HG03469 (cell line): ENCODE results near the gene EPB41L2.

Experiments used
- ATAC-seq: cut with Tn5 transposase; IDR thresholded peaks from one replicate; pipeline ENCODE4 v1.9.1; 2021; ENCODE audit warnings: mild to moderate bottlenecking, moderate library complexity, moderate number of reproducible peaks; ENCODE audit not compliant: unreplicated experiment

The EPB41L2 gene

DNA sequence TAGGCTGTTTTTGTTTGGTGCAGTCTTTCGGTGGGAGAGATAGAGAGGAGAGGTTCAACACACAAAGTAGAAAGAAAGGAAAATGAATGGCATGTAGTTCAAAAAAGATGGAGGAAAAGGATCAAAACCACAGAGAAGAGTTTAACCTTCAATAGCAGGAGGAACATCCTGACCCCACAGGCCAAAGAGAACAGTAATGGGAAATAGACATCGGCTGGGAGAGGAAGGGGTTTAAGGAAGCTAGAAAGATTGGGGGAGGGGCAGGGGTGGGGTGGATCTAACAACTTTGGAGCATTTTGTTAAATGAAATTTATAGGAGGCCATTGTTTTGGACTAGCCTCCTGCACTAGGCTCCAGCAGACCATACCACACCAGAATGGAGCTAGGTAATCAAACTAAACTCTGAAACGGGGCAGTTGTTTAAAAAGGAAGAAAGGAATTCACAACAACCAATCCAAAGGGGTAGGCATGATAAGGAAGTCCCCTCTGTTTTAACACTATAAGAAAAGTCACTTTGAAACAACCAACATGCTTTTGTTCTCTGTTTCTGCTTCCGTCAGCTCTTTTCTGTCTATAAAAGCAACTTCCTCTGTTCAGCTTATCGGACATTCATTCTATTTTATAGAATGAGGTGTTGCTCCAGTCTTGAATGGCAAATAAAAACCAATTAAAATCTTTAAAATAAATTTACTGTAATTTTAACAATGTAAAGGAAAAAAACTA lies 82.6 kb downstream of the EPB41L2 start:
- no peak for ATAC-seq

GRCh38 chr6:130978660-130979396 lies 84.2 kb downstream of the EPB41L2 start:
- no peak for ATAC-seq

DNA sequence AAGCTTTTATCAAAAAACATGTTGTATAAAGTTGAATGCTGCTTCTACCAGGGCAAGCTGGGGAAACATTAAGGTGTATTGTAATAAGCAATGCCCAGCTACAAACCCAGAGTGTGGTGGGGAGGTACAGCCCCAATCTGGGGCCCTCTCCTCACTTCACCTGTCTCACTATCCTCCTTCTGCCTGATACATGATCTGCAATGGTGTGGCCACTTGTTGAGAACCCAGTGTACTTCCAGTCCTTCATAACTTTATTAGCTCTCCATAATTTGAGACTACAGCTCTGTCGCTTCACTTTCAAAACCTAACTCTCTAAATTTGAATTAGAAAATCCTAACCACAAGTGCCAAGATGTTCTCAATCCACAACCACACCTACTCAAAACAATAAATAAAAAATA lies 84.9 kb downstream of the EPB41L2 start:
- ATAC-seq = no peak

DNA sequence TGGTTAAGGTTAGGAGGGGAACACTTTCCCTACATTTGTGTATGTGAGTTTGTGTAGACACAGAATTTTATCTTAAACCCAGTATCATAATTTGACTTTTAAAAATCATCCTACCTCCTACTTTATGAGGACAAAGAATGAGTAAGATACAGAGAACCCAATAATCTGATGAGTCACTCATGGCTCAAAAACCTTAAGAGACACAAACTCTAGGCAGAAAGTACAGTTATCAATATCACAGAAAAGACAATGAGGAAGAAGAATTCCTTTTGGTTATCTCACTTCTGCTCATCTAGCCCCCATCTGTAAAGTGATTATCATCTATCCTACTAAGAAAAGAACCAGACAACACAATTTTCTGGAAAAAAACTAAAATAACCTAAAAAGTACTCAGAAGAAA lies 87.7 kb downstream of the EPB41L2 start:
- no peak for ATAC-seq

GRCh38 chr6:130973521-130974277 lies 89.3 kb downstream of the EPB41L2 start:
- no peak for ATAC-seq

DNA sequence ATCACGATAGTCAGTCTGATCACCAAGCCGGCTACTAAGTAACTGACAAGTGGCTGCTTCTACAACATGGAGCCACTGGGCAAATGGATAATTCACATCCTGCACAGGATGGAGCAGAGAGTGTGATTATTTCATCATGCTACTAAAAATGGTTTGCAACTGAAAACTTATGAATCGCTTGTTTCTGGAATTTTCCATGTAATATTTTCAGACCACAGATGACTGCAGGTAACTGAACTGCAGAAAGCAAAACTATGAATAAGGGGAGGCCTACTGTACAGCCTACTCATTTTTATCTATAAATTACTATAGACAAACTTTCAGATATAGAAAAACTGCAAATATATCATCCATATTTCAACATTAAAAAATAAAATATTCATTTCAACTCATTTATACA lies 91.5 kb downstream of the EPB41L2 start:
- ATAC-seq = no peak

- ATAC-seq = no peak
These were observed 92.1 kb downstream of the EPB41L2 start for GRCh38 chr6:130970839-130971410.

DNA sequence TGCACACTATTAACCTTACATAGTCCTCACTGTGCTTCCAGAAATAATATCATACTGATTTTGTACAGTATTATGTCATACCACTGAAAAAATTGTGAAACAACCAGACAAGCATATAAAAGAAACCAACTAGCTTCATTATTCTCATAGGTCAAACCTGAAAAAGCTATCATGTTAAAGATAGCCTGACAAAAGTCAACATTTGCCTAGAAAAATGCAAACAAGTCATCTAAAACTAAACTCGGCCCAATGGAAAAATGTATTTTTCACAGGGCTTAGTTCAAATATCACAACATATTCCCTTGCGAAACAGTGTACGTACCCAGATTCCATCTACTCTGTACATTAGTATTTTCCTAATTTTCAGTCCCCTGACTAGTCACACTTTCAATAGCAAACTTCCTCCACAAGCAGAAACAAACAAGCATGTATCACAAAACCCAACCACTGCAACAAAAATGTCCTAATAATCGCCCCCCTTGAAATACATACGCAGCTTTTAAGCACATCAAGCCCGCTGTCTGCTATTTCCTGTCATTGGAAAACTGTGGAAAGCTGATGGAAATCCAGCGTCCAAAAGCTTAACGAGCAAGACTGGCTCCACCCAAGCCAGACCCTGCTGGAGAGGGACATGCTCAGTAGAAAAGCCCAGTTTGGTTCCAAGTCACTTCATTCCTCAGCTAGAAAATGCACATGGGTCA lies 93.1 kb downstream of the EPB41L2 start:
- no peak for ATAC-seq

DNA sequence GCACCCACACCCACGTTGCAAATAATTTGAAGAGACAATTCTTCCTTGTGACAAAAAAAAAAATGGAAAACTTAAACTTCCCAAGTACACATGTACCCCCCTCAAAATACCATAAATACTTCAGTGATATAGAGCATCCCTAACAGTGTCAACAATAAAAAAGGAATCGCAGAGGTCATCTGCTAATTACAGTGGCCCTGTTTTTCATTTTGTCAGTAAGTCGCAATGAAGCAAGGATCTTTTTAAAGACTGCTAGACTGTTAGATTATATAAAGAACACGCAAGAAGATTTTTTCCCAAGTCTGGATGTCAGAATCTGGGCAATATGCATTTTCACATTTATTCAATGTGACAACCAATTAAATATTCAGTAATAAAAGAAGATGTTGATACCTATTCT lies 93.9 kb downstream of the EPB41L2 start:
- ATAC-seq = no peak

DNA sequence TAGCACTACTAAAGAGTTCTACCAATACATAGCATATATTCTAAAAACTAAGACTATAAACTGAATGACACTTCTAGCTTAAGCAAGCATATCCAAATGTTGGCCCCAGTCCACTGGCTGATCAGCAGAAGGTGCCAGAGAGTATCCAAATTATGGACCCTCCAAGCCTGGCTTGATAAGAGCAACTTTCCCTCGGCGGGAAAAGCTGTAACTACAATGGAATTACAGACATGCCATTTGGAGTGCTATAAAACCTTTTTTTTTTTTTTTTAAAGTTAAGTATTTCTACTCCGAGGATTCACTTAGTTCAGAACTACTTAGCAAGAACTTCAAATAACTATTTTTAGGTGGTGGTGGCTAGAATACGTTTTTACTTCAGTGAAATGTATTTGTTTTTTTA lies 94.6 kb downstream of the EPB41L2 start:
- ATAC-seq = no peak

GRCh38 chr6:130967502-130968445 lies 95.3 kb downstream of the EPB41L2 start:
- no peak for ATAC-seq

DNA sequence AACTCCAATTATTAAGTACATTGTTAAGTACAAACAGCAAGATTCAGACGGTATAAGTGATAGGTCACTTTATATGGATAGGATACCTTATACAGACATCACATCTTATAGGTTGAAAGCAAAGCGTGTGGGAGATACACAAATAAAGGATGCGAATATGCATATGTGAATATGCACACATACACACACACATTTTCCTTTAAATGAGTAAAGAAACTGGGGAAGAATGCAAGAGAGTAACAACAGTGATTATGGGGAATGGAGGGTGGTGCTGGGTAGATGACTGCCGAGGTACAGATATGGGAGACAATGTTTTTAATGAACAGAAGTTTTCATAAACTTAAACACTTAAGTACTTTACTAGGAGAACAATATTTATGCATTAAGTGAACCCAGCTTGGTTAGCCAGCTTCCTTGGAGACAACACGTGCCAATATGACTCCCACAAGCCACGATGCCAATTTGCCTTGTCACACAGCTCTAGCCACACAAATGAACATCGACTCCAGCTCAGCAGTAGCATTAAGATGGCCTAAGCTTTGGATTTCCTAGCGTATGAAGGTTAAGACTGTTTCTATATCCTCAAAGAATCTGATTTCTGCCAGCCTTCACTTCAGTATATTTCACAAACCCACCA lies 96.6 kb downstream of the EPB41L2 start:
- ATAC-seq = no peak

DNA sequence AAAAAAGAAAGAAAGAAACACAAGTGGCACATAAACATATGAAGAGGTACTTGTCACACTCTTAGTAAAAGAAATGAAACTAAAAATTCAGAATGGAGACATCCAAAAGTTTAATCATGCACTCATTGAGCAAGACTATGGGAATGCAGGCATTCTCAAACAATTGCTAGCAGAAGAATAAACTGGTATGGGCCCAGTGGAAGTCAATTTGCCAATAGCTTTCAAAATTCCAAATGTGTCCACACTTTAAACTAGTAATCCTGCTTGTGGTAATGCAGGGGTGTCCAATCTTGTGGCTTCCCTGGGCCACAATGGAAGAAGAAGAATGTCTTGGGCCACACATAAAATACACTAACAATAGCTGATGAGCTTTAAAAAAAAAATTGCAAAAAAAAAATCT lies 97.4 kb downstream of the EPB41L2 start:
- no peak for ATAC-seq

GRCh38 chr6:130964808-130965604 lies 98.0 kb downstream of the EPB41L2 start:
- no peak for ATAC-seq

DNA sequence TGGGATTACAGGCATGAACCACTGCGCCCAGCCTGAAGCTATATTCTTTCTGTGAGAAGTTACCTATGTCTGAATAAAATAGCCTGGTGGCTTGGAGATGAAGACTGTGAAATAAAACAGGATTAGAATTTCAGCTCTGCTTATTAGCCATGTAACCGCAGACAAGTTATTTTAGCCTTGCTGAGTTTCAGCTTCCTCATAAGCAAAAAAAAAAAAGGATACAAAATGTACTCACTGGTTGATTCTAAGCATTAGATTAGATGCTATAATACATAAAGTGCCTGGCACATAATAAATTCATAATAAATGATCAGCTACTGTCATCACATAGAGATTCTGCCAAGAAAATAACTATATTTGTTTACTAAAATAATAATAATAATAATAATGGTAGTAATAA lies 98.8 kb downstream of the EPB41L2 start:
- ATAC-seq = no peak

DNA sequence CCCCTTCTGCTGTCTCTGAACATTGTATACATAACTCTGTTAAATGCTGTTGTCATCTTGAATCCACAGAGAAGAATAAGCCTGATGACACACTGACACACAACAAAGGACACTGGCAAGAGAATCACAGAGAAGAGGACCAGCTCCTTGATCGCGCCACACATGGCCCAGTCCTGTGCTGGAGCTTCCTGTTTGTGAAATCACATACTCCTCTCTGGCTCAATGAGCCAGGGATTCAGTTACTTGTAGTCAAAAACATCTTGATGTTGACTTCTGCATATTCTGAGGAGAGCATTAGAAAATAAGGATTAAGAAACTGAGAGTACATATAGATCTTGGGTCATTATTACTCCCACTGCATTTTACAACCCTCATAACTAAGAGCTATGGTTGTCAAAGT lies 100.1 kb downstream of the EPB41L2 start:
- ATAC-seq = no peak

DNA sequence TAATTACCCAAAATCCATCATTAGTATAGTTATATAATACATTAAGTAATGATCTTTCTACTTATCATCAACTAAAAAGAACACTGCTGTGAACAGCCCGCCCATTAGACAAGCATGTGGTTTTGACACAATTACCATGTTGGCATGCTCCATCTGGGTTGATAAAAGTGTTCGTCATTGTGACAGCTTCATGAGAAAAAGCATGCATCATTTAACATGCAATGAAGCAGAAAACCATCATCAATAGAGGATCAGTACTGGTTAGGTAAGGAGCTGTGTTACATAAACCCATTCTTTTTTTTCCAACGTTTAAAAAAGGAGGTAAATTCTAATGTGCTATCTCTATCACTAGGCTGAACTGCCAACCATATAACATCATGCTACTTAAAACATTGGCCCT lies 101.9 kb downstream of the EPB41L2 start:
- no peak for ATAC-seq

- no peak for ATAC-seq
These were observed 103.1 kb downstream of the EPB41L2 start for GRCh38 chr6:130959951-130960350.
